Activated CD8-positive, alpha-beta T cell treated with anti-CD3 and anti-CD28 coated beads, Interleukin-2, amount 10 ng/mL, durations not matched to agents 7 days and 5 days (primary cell): ENCODE results near the gene ELK1. TPM values are rescaled to one million over a fixed set of nuclear protein-coding genes. Genes with fewer than 3 reads are reported as not detected.
"Not testable (repeated sequence)": the region's sequence is repeated elsewhere in the genome, so short reads cannot be mapped to it uniquely, and the experiment has no call there.

Source experiments
- ATAC-seq: fragments of 150-1000 bp; cut with Tn5 transposase; one replicate; pipeline ENCODE4 v1.10.0; 2021; ENCODE audit warnings: moderate library complexity
- CTCF ChIA-PET: fragments of 350-600 bp; sonication (Branson Sonifier 250); formaldehyde crosslinking; loops from one replicate; lab custom pipeline; 2021; ENCODE audit warnings: antibody characterized with exemption; lab: Charles Lee
- POLR2A ChIA-PET: fragments of 350-600 bp; sonication (Branson Sonifier 250); formaldehyde crosslinking; loops from one replicate; lab custom pipeline; 2021; ENCODE audit warnings: antibody characterized with exemption; lab: Charles Lee
- DNase-seq: peaks from one replicate; pipeline ENCODE4 v3.0.0-alpha.2; 2020
- H3K27ac Mint-ChIP-seq: one replicate; pipeline ENCODE4 v1.8.0; 2021; ENCODE audit warnings: mild to moderate bottlenecking, mixed read lengths
- H3K27me3 Mint-ChIP-seq: one replicate; pipeline ENCODE4 v1.8.0; 2021; ENCODE audit warnings: low read depth, mixed read lengths
- H3K36me3 Mint-ChIP-seq: one replicate; pipeline ENCODE4 v1.8.0; 2021; ENCODE audit warnings: low read depth, mixed read lengths
- H3K4me1 Mint-ChIP-seq: one replicate; pipeline ENCODE4 v1.8.0; 2021; ENCODE audit warnings: low read depth, mixed read lengths
- H3K4me3 Mint-ChIP-seq: one replicate; pipeline ENCODE4 v1.8.0; 2021; ENCODE audit warnings: mild to moderate bottlenecking, mixed read lengths
- H3K9me3 Mint-ChIP-seq: one replicate; pipeline ENCODE4 v1.8.0; 2022; ENCODE audit warnings: mixed read lengths; ENCODE audit not compliant: insufficient read depth
- total RNA-seq, 2 experiments: library from RNA; stranded (reverse); gene quantifications; one replicate each; pipeline ENCODE4 v1.2.3, GENCODE V29; 2021

ELK1 gene
- total RNA-seq, 2 experiments from 2014 or later: 56.9 to 58.7 TPM

DNA sequence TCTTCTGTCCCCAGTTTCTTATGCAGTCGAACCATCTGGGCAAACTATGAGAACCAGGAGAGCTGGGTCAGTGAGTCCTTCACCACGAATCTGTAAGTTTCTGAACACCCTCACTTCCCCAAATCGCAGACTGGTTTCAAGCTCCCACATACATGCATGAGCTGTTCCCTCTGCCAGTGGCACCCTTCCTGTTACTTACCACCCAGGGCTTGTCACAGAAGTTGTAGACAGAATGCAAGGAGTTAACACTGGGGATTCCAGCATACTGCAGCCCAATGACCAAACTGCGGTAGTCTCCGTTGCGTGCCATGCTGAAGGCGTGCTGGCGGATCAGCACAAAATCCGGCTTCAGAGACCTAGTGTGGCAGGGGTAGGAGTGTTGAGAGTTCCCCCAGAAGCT lies 45.3 kb downstream of the ELK1 start:
- no peak for ATAC-seq

DNA sequence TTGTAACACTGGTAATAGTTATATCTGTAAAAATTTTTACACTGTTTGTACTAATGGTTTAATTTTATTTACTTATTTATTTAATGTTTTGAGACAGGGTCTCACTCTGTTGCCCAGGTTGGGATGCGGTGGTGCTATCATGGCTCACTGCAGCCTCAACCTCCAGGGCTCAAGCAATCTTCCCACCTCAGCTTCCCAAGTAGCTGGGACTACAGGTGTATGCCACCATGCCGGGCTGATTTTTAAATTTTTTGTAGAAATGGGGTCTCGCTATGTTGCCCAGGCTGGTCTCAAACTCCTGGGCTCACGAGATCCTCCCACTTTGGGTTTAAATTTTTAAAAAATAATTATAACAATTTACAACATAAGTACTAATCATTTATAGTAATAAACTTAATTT lies 47.2 kb downstream of the ELK1 start:
- H3K9me3 Mint-ChIP-seq, H3K4me1 Mint-ChIP-seq, H3K4me3 Mint-ChIP-seq, ATAC-seq, POLR2A ChIA-PET, DNase-seq, CTCF ChIA-PET, H3K27me3 Mint-ChIP-seq, H3K27ac Mint-ChIP-seq, H3K36me3 Mint-ChIP-seq: not testable (repeated sequence)

More for the DNA sequence above, 45.3 kb downstream of the ELK1 start:
- no peaks in the 10 kb centered on the region for H3K36me3 Mint-ChIP-seq
- ChIA-PET CTCF (no interaction called here), POLR2A (no interaction called here)
- H3K4me1 Mint-ChIP-seq: peaks cover 2% of the 10 kb centered on the region
- DNase-seq: no peak
- H3K9me3 Mint-ChIP-seq: no peaks in the 10 kb centered on the region
- no peak overlapping the region for H3K4me3 Mint-ChIP-seq
- no peak overlapping the region for H3K27ac Mint-ChIP-seq
- H3K27me3 Mint-ChIP-seq: no peaks in the 10 kb centered on the region

DNA sequence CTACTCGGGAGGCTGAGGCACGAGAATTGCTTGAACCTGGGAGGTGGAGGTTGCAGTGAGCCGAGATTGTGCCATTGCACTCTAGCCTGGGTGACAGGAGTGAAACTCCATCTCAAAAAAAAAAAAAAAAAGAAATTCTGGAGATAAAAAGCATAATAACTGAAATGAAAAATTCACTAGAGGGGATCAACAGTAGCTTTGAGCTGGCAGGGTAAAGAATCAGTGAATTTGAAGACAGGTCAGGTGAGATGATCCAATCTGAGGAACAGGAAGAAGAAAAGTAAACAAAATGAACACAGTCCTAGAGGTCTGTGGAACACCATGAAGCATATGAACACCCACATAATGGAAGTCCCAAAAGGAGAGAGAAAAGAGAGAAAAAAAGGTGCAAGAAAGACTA lies 53.1 kb downstream of the ELK1 start:
- ChIA-PET POLR2A (no interaction called here), CTCF (no interaction called here)
- peaks cover 11% of the 10 kb centered on the region for H3K4me1 Mint-ChIP-seq
- ATAC-seq (no peak), DNase-seq (no peak)
- peaks cover 11% of the 10 kb centered on the region for H3K36me3 Mint-ChIP-seq
- H3K27ac Mint-ChIP-seq: no peak overlapping the region
- H3K27me3 Mint-ChIP-seq: peaks cover 4% of the 10 kb centered on the region
- peaks cover 14% of the 10 kb centered on the region for H3K9me3 Mint-ChIP-seq
- H3K4me3 Mint-ChIP-seq: no peak overlapping the region

- peaks cover 11% of the 10 kb centered on the region for H3K4me1 Mint-ChIP-seq
- peaks cover 11% of the 10 kb centered on the region for H3K36me3 Mint-ChIP-seq
- H3K4me3 Mint-ChIP-seq: no peak overlapping the region
- ATAC-seq (no peak), DNase-seq (no peak)
- peak overlapping the region; percentile 77 for H3K27ac Mint-ChIP-seq
- H3K9me3 Mint-ChIP-seq: peaks cover 14% of the 10 kb centered on the region
- ChIA-PET CTCF (no interaction called here), POLR2A (no interaction called here)
- peaks cover 4% of the 10 kb centered on the region for H3K27me3 Mint-ChIP-seq
Observed at GRCh38 chrX:47596256-47596655, 54.1 kb downstream of the ELK1 start.

DNA sequence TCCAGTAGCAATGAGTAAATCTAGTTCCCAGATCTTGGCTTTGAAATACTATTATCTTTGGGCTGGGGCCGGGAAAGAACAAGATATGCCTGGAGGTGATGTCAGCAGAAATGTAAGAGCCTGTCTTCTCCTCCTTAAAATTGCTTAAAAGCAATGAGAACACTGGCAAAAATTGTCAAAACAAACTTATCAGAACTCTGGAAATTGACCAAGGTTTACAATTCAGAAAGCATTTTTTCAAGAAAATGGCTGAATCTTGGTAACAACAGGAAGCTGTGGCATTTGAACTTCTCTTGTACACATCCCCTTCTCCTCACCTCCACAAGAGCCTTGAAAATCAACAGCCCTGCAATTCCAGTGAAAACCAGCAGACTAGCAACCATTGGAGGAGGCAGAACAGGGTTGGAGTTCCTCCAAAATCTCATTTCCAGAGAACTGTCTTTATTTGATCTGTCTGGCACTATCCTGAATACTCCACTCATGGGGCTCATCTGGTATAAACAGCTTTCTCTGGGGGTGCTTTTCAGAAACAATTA lies 54.6 kb downstream of the ELK1 start:
- ATAC-seq (no peak), DNase-seq (no peak)
- peaks cover 14% of the 10 kb centered on the region for H3K9me3 Mint-ChIP-seq
- CTCF ChIA-PET: no interaction called here
- peak overlapping the region; percentile 77 for H3K27ac Mint-ChIP-seq
- H3K4me3 Mint-ChIP-seq: no peak overlapping the region
- peaks cover 11% of the 10 kb centered on the region for H3K4me1 Mint-ChIP-seq
- H3K36me3 Mint-ChIP-seq: peaks cover 11% of the 10 kb centered on the region
- peaks cover 4% of the 10 kb centered on the region for H3K27me3 Mint-ChIP-seq
- POLR2A ChIA-PET: no interaction called here

- ATAC-seq (no peak), DNase-seq (no peak)
- H3K4me1 Mint-ChIP-seq: peaks cover 11% of the 10 kb centered on the region
- no peak overlapping the region for H3K27ac Mint-ChIP-seq
- POLR2A ChIA-PET: no interaction called here
- CTCF ChIA-PET: no interaction called here
- peaks cover 4% of the 10 kb centered on the region for H3K27me3 Mint-ChIP-seq
- H3K36me3 Mint-ChIP-seq: peaks cover 11% of the 10 kb centered on the region
- peaks cover 9% of the 10 kb centered on the region for H3K9me3 Mint-ChIP-seq
- H3K4me3 Mint-ChIP-seq: no peak overlapping the region
Observed at GRCh38 chrX:47593522-47593921, 56.8 kb downstream of the ELK1 start.

DNA sequence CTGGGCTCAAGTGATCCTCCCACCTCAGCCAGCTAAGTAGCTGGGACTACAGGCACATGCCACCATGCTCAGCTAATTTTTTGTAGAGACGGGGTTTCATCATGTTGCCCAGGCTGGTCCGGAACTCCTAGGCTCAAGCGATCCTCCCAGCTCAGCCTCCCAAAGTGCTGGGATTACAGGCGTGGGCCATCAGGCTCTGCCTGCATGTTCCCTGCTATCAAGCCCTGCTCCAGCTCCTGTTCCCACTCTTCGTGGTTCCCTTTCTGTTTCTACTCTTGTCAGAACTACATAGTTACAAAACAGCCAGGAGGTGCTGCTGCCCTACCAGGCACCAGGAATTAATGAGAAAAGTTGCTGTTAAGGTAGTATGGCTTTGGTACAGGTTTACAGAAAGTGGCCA lies 59.4 kb downstream of the ELK1 start:
- H3K27me3 Mint-ChIP-seq: no peaks in the 10 kb centered on the region

GRCh38 chrX:47587906-47588735 lies 62.2 kb downstream of the ELK1 start:
- peaks cover 13% of the 10 kb centered on the region for H3K36me3 Mint-ChIP-seq
- no peak for DNase-seq
- no peaks in the 10 kb centered on the region for H3K9me3 Mint-ChIP-seq
- no peaks in the 10 kb centered on the region for H3K27me3 Mint-ChIP-seq
- POLR2A ChIA-PET: no interaction called here
- peaks cover 6% of the 10 kb centered on the region for H3K4me1 Mint-ChIP-seq
- CTCF ChIA-PET: no interaction called here
- H3K27ac Mint-ChIP-seq: no peak overlapping the region
- ATAC-seq: no peak
- no peak overlapping the region for H3K4me3 Mint-ChIP-seq

More for the DNA sequence above, 59.4 kb downstream of the ELK1 start:
- POLR2A ChIA-PET: no interaction called here
- CTCF ChIA-PET: no interaction called here
- Mint-ChIP-seq H3K9me3 (no peaks in the 10 kb centered on the region), H3K36me3 (peaks cover 5% of the 10 kb centered on the region), H3K27ac (no peak overlapping the region), H3K4me1 (peaks cover 5% of the 10 kb centered on the region), H3K4me3 (no peak overlapping the region)
- ATAC-seq: no peak
- no peak for DNase-seq

DNA sequence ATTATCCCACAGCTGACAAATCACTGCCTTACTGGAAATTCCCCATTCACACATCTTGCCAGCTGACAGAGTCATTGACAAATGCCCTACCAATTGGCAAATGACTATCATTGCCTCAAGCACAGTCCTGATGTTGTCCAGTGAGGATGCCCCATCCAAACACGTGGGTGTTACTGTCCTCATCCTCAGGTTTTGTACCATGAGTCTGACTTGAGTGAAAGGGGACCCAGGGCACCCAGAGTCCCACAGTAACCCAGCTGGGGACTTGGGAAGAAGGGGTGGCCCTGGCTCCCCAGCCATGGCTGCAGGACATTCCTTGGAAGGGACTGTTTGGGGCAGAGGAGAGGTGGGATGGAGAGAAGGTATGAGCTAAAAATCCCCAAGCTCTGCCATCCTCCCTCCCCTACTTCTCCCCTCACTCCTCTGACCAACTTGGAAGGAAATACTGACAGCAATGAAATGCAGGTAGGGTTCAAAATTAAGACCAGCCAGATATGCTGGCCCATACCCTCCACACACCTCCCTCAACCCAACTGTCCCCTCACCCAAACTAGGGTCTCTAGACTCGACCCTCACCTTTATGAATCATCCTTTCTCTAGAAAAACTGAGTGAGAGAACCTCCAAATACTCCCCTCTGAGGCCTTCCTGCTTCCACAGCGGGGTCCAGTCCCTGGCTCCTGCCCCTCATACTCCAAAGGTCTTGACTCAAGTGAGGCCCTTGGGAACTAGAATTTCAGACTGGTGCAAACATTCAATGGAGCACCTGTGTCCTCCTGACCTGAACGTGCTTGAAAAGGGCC lies 63.1 kb downstream of the ELK1 start:
- no peak for DNase-seq
- POLR2A ChIA-PET: no interaction called here
- H3K27me3 Mint-ChIP-seq: no peaks in the 10 kb centered on the region
- peaks cover 13% of the 10 kb centered on the region for H3K36me3 Mint-ChIP-seq
- H3K9me3 Mint-ChIP-seq: no peaks in the 10 kb centered on the region
- no peak overlapping the region for H3K27ac Mint-ChIP-seq
- no peak for ATAC-seq
- H3K4me3 Mint-ChIP-seq: no peak overlapping the region
- peaks cover 9% of the 10 kb centered on the region for H3K4me1 Mint-ChIP-seq
- CTCF ChIA-PET: no interaction called here

DNA sequence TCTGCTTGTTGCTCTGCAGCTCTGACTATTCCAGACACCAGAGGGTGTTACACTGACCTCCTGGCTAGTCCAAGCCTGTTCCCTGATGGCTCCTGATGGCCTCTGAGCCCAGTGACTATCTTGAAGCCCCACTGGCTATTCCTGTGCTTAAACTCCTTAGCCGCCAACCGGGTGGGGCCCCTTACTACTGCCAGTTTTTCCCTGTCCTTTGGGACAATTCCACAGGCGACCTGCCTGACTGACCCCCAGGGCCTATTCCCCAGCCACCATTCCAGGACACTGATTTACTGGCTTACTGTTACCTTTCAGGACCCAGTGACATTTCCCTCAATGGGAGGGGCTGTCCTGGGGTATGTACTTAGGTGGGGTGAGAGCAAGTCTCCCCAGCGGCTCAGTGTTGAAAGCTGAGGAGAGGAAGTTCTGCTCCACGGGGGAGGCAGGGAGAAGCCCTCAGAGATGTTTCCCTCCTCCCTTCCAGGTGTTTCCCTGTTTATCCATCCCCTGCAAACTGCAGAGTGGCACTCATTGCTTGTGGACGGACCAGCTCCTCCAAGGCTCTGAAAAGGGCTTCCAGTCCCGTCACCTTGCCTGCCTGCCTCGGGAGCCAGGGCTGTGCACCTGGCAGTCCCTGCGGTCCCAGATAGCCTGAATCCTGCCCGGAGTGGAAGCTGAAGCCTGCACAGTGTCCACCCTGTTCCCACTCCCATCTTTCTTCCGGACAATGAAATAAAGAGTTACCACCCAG lies 64.1 kb downstream of the ELK1 start:
- POLR2A ChIA-PET: no interaction called here
- H3K4me1 Mint-ChIP-seq: peaks cover 18% of the 10 kb centered on the region
- no peaks in the 10 kb centered on the region for H3K27me3 Mint-ChIP-seq
- peaks cover 13% of the 10 kb centered on the region for H3K36me3 Mint-ChIP-seq
- H3K27ac Mint-ChIP-seq: no peak overlapping the region
- ATAC-seq (no peak), DNase-seq (no peak)
- CTCF ChIA-PET: no interaction called here
- no peaks in the 10 kb centered on the region for H3K9me3 Mint-ChIP-seq
- no peak overlapping the region for H3K4me3 Mint-ChIP-seq
